K562 (cell line): Measurements from ENCODE around the gene HOXC5. TPM values are rescaled to one million over a fixed set of nuclear protein-coding genes. Genes with fewer than 3 reads are reported as not detected.

ENCODE experiments used
- ATAC-seq: fragments of 200-7000 bp; cut with Tn5 transposase; 3 replicates; pipeline ENCODE4 v1.9.1; 2020; ENCODE audit warnings: moderate library complexity
- BruUV-seq: library from RNA; stranded (reverse); fragments of 400-500 nt; replicated peaks from 2 replicates; lab custom pipeline; 2021; lab: Mats Ljungman, UMichigan
- CTCF ChIA-PET: fragments of 300-600 bp; formaldehyde crosslinking; extraction: SDS; loops from one replicate; lab custom pipeline; 2021; ENCODE audit warnings: low intra/inter-chr PET ratio; lab: Yijun Ruan, JAX
- POLR2A ChIA-PET: fragments of 300-600, 350-650 bp; sonication (Branson Sonifier 250); formaldehyde crosslinking; extraction: SDS; loops from one replicate; lab custom pipeline; 2021; ENCODE audit warnings: antibody characterized with exemption, inconsistent platforms; lab: Yijun Ruan, JAX
- DNase-seq, 4 experiments: peaks; one replicate each; pipeline versions ENCODE4 v3.0.0 to v3.0.0-alpha.2; 2011 to 2018; ENCODE audit warnings: low spot score in 3 of 4, mixed read lengths in 3 of 4; ENCODE audit errors: extremely low read depth in 1 of 4
- FAIRE-seq: peaks from 2 replicates; lab custom pipeline; 2011; peaks lifted over from hg19 to GRCh38; lab: Jason Lieb, UNC
- H2AFZ ChIP-seq: 2 replicates; pipeline ENCODE4 v1.6.0; 2011; ENCODE audit warnings: low read depth, low read length, control low read depth, inconsistent platforms
- H3K27ac ChIP-seq: fragments of 200-600 bp; 3 replicates; pipeline ENCODE4 v1.8.0; 2011; ENCODE audit warnings: low read depth, mild to moderate bottlenecking, control low read depth, inconsistent platforms, low read length, moderate library complexity, mixed read lengths; ENCODE audit errors: extremely low read depth
- H3K27me3 ChIP-seq, 2 experiments: fragments of 300-600 bp in 1 of 2; 2 replicates in 1 of 2; 3 replicates in 1 of 2; pipeline versions ENCODE4 v1.6.0 to v1.8.0; 2011; ENCODE audit warnings: inconsistent platforms in 2 of 2, low read length in 2 of 2, mild to moderate bottlenecking in 1 of 2, mixed read lengths in 1 of 2, moderate library complexity in 1 of 2; ENCODE audit not compliant: control insufficient read depth in 2 of 2, insufficient read depth in 2 of 2
- H3K36me3 ChIP-seq: fragments of 300-600 bp; 3 replicates; pipeline ENCODE4 v1.8.0; 2011; ENCODE audit warnings: mild to moderate bottlenecking, low read length, inconsistent platforms; ENCODE audit not compliant: control insufficient read depth, insufficient read depth
- H3K4me1 ChIP-seq, 2 experiments: fragments of 200-600 bp in 1 of 2; replicated peaks in 1 of 2; 2 replicates in 1 of 2; 3 replicates in 1 of 2; pipeline versions ENCODE4 v1.5.1 to v1.8.0; 2011; ENCODE audit warnings: inconsistent platforms in 2 of 2, low read length in 2 of 2, mild to moderate bottlenecking in 1 of 2, mixed read lengths in 1 of 2, moderate library complexity in 1 of 2; ENCODE audit not compliant: control insufficient read depth in 2 of 2, insufficient read depth in 2 of 2
- H3K4me2 ChIP-seq: 2 replicates; pipeline ENCODE4 v1.6.1; 2011; ENCODE audit warnings: low read length, control low read depth, inconsistent platforms, mixed read lengths; ENCODE audit not compliant: insufficient read depth
- H3K4me3 ChIP-seq: fragments of 200-600 bp; sonication (generic), shearing (Covaris generic); 2 replicates; pipeline ENCODE4 v1.5.1; 2016; ENCODE audit warnings: control low read depth, inconsistent platforms
- H3K79me2 ChIP-seq: fragments of 200-600 bp; 3 replicates; pipeline ENCODE4 v1.8.0; 2011; ENCODE audit warnings: low read length, inconsistent platforms; ENCODE audit not compliant: control insufficient read depth, insufficient read depth
- H3K9ac ChIP-seq, 2 experiments: 2 replicates each; pipeline versions ENCODE4 v1.6.0 to v1.6.1; 2011; ENCODE audit warnings: low read depth in 2 of 2, low read length in 2 of 2, control low read depth in 1 of 2, inconsistent platforms in 1 of 2, mild to moderate bottlenecking in 1 of 2, mixed read lengths in 1 of 2; ENCODE audit not compliant: insufficient read depth in 1 of 2
- H3K9me1 ChIP-seq: one replicate; pipeline ENCODE4 v1.6.0; 2011; ENCODE audit warnings: inconsistent platforms, mild to moderate bottlenecking, low read length, moderate library complexity; ENCODE audit not compliant: control insufficient read depth, insufficient read depth
- H3K9me3 ChIP-seq: replicated peaks from 2 replicates; pipeline ENCODE4 v1.5.1; 2011; ENCODE audit warnings: low read depth, low read length, inconsistent platforms; ENCODE audit not compliant: control insufficient read depth, insufficient read depth
- H4K20me1 ChIP-seq: replicated peaks from 2 replicates; pipeline ENCODE4 v1.6.1; 2011; ENCODE audit warnings: low read length, inconsistent platforms, mixed read lengths; ENCODE audit not compliant: control insufficient read depth, insufficient read depth
- ARID1B ChIP-seq: fragments of 450-650 bp; IDR thresholded peaks from 2 replicates; pipeline ENCODE4 v1.6.1; 2016; ENCODE audit warnings: antibody characterized with exemption, mild to moderate bottlenecking, inconsistent platforms
- ARNT ChIP-seq, 2 experiments: fragments of 450-650 bp; IDR thresholded peaks; 2 replicates each; pipeline ENCODE4 v1.6.1; 2016; ENCODE audit warnings: mild to moderate bottlenecking in 1 of 2
- BRF2 ChIP-seq: IDR thresholded peaks from 3 replicates; pipeline ENCODE4 v1.6.1; 2011; ENCODE audit warnings: borderline replicate concordance, mild to moderate bottlenecking; ENCODE audit not compliant: insufficient read length, insufficient read depth
- ELF2 ChIP-seq: fragments of 250-450 bp; sonication (Bioruptor Pico); IDR thresholded peaks from 2 replicates; pipeline ENCODE4 v1.5.0; 2021; ENCODE audit warnings: mild to moderate bottlenecking
- MEIS2 ChIP-seq: fragments of 450-650 bp; IDR thresholded peaks from 2 replicates; pipeline ENCODE4 v1.6.1; 2014; ENCODE audit warnings: mild to moderate bottlenecking; ENCODE audit not compliant: partially characterized antibody
- NKRF ChIP-seq: fragments of 450-650 bp; IDR thresholded peaks from 2 replicates; pipeline ENCODE4 v1.6.1; 2016; ENCODE audit warnings: borderline replicate concordance
- NONO ChIP-seq, 2 experiments: fragments of 200-400 bp in 1 of 2; fragments of 450-650 bp in 1 of 2; formaldehyde crosslinking in 1 of 2; IDR thresholded peaks; 2 replicates each; pipeline ENCODE4 v1.6.1; 2017; ENCODE audit warnings: low read depth in 2 of 2, mild to moderate bottlenecking in 2 of 2, moderate library complexity in 2 of 2, low read length in 1 of 2
- TAF15 ChIP-seq: fragments of 200-400 bp; formaldehyde crosslinking; IDR thresholded peaks from 2 replicates; pipeline ENCODE4 v1.6.1; 2017; ENCODE audit warnings: mild to moderate bottlenecking, low read depth, low read length, moderate library complexity
- WGBS: fragments of 100-300 bp; shearing (Covaris generic); methylation state at CpG from one replicate; pipeline ENCODE4 v1.1.6; 2016; ENCODE audit warnings: low coverage, mixed read lengths; ENCODE audit not compliant: insufficient coverage; ENCODE audit errors: missing lambda C conversion rate; 5-methylcytosine and 5-hydroxymethylcytosine counted together
- in situ Hi-C: fragments of 300-500 bp; cut with MboI; formaldehyde crosslinking; loops from 4 replicates; pipeline ENCODE4 v1.15.0; 2018; ENCODE audit warnings: inconsistent platforms, mixed read lengths
- intact Hi-C: fragments of 100-400 bp; cut with micrococcal nuclease; formaldehyde crosslinking; loops from 2 replicates; pipeline ENCODE4 v1.14.2; 2022
- polyA plus RNA-seq, 8 experiments: library from polyadenylated mRNA; depleted of rRNA in 4 of 8; stranded (reverse) in 5 of 8; unstranded in 3 of 8; fragments of >200 nt; fragmentation: Nextera tagmentation in 2 of 8; fragmentation: Illumina TruSeq in 1 of 8; extraction: Ambion mirVana in 2 of 8; extraction: Trizol in 1 of 8; gene quantifications; 2 replicates each; pipeline versions ENCODE4 v1.2.1 to v1.2.3, GENCODE V29; 2011 to 2014; ENCODE audit warnings: inconsistent platforms in 1 of 8, missing spikeins in 1 of 8
- total RNA-seq, 7 experiments: library from RNA; depleted of rRNA in 6 of 7; stranded (reverse); fragments of >200 nt in 6 of 7; fragmentation: Illumina TruSeq in 2 of 7; extraction: Trizol in 2 of 7; gene quantifications; 2 replicates each; pipeline versions ENCODE4 v1.2.1 to v1.2.3, GENCODE V29; 2011 to 2021; ENCODE audit warnings: low replicate concordance in 1 of 7
- TF ChIP-seq, protein P1 (sequence below), 2 experiments: IDR thresholded peaks; 2 replicates each; pipeline ENCODE4 v1.6.1; 2012; ENCODE audit warnings: improper control_type of control experiment in 2 of 2, low read depth in 2 of 2, low read length in 2 of 2, borderline replicate concordance in 1 of 2
- TF ChIP-seq, protein P2 (sequence below): sonication (generic); formaldehyde crosslinking; IDR thresholded peaks from 2 replicates; pipeline ENCODE4 v1.8.1; 2023; ENCODE audit warnings: missing genetic modification reagents, mild to moderate bottlenecking, borderline replicate concordance

The HOXC5 gene
- total and polyA plus RNA-seq, 9 of the 15 experiments (the other 6 are each of a cell fraction or from before 2014, with no cell fraction given), result 0.10 to 0.44 (median 0.18) TPM; not detected in 4

DNA sequence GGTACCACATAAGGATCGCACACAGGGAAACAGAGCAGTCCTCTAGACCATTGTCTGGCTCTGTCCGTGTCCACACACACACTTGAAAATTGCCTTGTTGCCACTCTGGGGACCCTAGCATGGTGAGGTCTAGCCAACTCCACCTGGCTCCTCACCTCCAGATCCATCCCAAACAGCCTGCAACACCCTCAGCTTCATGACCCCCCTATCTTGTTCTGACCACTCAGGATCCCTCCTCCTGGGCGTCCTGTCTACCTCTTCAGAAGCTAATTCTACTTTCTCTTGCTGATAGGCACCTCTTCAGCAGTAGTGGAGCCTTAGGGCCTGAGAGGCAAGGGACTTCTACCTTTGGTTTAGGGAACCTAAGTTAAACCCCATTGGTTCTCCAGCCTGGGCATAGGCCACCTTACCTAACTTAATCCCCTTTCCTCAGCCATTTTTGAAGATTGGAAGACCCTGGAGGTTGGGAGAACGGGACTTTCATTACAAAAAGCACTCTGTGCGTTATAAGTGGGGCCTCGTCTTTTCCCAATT is 697 bp upstream of the HOXC5 start:
- intact Hi-C loops, result loop anchor here (1.0 to 2.0 kb wide), 3 partner anchors 25 to 159 kb away; no protein-coding TSS in a partner anchor
- Histone ChIP-seq H2AFZ (no peak overlapping the region), H3K9me1 (no peaks in the 10 kb centered on the region), H3K36me3 (peaks cover 2% of the 10 kb centered on the region; the same call in 1 of the 3 replicates), H3K27ac (no peak overlapping the region), H4K20me1 (no peaks in the 10 kb centered on the region), H3K4me2 (no peak overlapping the region), H3K27me3 (no peaks in the 10 kb centered on the region), H3K4me3 (no peak overlapping the region), H3K79me2 (no peaks in the 10 kb centered on the region), H3K9me3 (no peaks in the 10 kb centered on the region), H3K9ac (no peak overlapping the region), H3K4me1 (peaks cover 0 to 28% of the 10 kb centered on the region in 2 experiments; a peak in 2 of 5 replicates)
- FAIRE-seq (no peak), ATAC-seq (no peak; the same call in 2 of the 3 replicates), DNase-seq (peak in 1 of 4 experiments; percentile 30)
- ChIA-PET CTCF (interaction anchor here (0.7 to 2.6 kb wide), 9 partner anchors 26 to 329 kb away, joined by 3 to 36 read pairs (median 10); no protein-coding TSS in a partner anchor), POLR2A (interaction anchor here (0.7 to 0.8 kb wide), 2 partner anchors 14 to 133 kb away, joined by 4 to 6 read pairs; no protein-coding TSS in a partner anchor)
- no TSS peak for BruUV-seq
- WGBS, result 44% methylated on average over 6 of the region's 6 CpGs
- in situ Hi-C loops, result no loop called here
- TF ChIP-seq ARNT (IDR thresholded peaks at IDR 0.05) (no peak), NKRF (no peak), ELF2 (CRISPR knock-in tag) (no peak), TAF15 (no peak), BRF2 (no peak), MEIS2 (no peak), ARID1B (no peak), NONO (IDR thresholded peaks at IDR 0.05; ENCODE audit: low read depth in 2 of 2, low read length in 1 of 2) (no peak)
- TF ChIP-seq, protein P1, sequence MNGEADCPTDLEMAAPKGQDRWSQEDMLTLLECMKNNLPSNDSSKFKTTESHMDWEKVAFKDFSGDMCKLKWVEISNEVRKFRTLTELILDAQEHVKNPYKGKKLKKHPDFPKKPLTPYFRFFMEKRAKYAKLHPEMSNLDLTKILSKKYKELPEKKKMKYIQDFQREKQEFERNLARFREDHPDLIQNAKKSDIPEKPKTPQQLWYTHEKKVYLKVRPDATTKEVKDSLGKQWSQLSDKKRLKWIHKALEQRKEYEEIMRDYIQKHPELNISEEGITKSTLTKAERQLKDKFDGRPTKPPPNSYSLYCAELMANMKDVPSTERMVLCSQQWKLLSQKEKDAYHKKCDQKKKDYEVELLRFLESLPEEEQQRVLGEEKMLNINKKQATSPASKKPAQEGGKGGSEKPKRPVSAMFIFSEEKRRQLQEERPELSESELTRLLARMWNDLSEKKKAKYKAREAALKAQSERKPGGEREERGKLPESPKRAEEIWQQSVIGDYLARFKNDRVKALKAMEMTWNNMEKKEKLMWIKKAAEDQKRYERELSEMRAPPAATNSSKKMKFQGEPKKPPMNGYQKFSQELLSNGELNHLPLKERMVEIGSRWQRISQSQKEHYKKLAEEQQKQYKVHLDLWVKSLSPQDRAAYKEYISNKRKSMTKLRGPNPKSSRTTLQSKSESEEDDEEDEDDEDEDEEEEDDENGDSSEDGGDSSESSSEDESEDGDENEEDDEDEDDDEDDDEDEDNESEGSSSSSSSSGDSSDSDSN (IDR thresholded peaks at IDR 0.05; ENCODE audit: borderline replicate concordance in 1 of 2, low read depth in 2 of 2, low read length in 2 of 2), result no peak
- TF ChIP-seq, protein P2, sequence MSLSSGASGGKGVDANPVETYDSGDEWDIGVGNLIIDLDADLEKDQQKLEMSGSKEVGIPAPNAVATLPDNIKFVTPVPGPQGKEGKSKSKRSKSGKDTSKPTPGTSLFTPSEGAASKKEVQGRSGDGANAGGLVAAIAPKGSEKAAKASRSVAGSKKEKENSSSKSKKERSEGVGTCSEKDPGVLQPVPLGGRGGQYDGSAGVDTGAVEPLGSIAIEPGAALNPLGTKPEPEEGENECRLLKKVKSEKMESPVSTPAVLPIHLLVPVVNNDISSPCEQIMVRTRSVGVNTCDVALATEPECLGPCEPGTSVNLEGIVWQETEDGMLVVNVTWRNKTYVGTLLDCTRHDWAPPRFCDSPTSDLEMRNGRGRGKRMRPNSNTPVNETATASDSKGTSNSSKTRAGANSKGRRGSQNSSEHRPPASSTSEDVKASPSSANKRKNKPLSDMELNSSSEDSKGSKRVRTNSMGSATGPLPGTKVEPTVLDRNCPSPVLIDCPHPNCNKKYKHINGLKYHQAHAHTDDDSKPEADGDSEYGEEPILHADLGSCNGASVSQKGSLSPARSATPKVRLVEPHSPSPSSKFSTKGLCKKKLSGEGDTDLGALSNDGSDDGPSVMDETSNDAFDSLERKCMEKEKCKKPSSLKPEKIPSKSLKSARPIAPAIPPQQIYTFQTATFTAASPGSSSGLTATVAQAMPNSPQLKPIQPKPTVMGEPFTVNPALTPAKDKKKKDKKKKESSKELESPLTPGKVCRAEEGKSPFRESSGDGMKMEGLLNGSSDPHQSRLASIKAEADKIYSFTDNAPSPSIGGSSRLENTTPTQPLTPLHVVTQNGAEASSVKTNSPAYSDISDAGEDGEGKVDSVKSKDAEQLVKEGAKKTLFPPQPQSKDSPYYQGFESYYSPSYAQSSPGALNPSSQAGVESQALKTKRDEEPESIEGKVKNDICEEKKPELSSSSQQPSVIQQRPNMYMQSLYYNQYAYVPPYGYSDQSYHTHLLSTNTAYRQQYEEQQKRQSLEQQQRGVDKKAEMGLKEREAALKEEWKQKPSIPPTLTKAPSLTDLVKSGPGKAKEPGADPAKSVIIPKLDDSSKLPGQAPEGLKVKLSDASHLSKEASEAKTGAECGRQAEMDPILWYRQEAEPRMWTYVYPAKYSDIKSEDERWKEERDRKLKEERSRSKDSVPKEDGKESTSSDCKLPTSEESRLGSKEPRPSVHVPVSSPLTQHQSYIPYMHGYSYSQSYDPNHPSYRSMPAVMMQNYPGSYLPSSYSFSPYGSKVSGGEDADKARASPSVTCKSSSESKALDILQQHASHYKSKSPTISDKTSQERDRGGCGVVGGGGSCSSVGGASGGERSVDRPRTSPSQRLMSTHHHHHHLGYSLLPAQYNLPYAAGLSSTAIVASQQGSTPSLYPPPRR (CRISPR knock-in tag), result no peak
